C4-2B (cell line): ENCODE data around the gene TRMT10C.

Experiments
- ZFX ChIP-seq: fragments of 450-650 bp; IDR thresholded peaks from 2 replicates; pipeline ENCODE4 v1.6.1; 2017
- TF ChIP-seq, protein P1 (sequence below): fragments of 450-650 bp; conservative IDR thresholded peaks from 2 replicates; pipeline ENCODE4 v1.5.1; 2017; ENCODE audit warnings: mild to moderate bottlenecking

DNA sequence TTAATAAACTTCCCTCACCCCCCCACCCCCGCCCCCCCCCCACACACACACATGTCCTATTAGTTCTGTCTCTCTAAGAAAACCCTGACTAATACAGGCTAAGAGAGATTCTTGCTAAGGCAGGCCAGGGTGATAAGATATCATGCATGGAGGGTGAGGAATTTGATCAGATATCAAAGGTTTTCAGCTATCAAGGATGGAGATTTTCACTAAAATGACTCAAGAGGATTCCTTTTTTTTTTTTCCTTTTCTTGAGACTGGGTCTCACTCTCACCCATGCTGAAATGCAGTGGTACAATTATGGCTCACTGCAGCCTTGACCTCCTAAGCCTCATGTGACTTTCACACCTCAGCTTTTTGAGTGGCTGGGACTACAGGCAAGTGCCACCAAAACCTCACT lies 33.8 kb upstream of the TRMT10C start:
- TF ChIP-seq, protein P1, sequence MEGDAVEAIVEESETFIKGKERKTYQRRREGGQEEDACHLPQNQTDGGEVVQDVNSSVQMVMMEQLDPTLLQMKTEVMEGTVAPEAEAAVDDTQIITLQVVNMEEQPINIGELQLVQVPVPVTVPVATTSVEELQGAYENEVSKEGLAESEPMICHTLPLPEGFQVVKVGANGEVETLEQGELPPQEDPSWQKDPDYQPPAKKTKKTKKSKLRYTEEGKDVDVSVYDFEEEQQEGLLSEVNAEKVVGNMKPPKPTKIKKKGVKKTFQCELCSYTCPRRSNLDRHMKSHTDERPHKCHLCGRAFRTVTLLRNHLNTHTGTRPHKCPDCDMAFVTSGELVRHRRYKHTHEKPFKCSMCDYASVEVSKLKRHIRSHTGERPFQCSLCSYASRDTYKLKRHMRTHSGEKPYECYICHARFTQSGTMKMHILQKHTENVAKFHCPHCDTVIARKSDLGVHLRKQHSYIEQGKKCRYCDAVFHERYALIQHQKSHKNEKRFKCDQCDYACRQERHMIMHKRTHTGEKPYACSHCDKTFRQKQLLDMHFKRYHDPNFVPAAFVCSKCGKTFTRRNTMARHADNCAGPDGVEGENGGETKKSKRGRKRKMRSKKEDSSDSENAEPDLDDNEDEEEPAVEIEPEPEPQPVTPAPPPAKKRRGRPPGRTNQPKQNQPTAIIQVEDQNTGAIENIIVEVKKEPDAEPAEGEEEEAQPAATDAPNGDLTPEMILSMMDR = no peak
- TF ChIP-seq ZFX = no peak
